Measurements from ENCODE around the gene HECW1.

DNA sequence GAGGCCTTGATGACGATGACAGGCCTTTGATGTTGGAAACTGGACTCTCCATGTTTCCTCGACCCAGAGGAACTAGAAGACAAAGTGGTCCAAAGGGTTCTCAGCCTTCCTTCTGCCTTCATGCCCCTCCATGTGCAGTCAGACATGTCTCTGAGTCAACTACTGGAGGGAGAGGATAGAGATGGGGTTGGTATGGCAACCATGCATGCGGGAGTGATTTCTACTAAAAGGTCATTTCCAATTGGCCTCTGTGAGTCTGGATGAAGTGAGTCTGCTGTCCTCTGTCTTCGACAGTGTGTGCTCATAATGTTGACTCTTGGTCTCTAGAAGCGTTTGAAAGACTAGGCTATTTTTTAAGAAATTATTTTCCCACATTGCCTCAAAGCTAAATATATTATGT, 499.7 kb downstream of the HECW1 start:
- TF ChIP-seq POLR2A (IDR thresholded peaks at IDR 0.05; ENCODE audit: low read depth, low read length) (no peak), SPI1 (IDR thresholded peaks at IDR 0.05; ENCODE audit: low read depth, low read length) (no peak), TAF1 (IDR thresholded peaks at IDR 0.05; ENCODE audit: low read depth, low read length) (no peak), POLR2AphosphoS5 (IDR thresholded peaks at IDR 0.05; ENCODE audit: low read depth, low read length) (no peak), POU2F2 (IDR thresholded peaks at IDR 0.05; ENCODE audit: low read depth, low read length) (no peak)

All from GM12891 (cell line).